Gastroesophageal sphincter (tissue), 3 donors: Measurements from ENCODE around the gene ZCCHC14.

ENCODE experiments used
- EP300 ChIP-seq: sonication (generic); formaldehyde crosslinking; IDR thresholded peaks from one replicate; pipeline ENCODE4 v1.6.1; 2017; ENCODE audit warnings: antibody characterized with exemption, mild to moderate bottlenecking
- TF ChIP-seq, protein P1 (sequence below), 4 experiments: fragments of 200-600 bp in 2 of 4; fragments of 450-650 bp in 2 of 4; sonication (generic) in 1 of 4; IDR thresholded peaks; one replicate each; pipeline ENCODE4 v1.5.1; 2017 to 2019; ENCODE audit warnings: antibody characterized with exemption in 4 of 4, mild to moderate bottlenecking in 2 of 4, moderate library complexity in 2 of 4

GRCh38 chr16:87425941-87426340, 66.9 kb downstream of the ZCCHC14 start:
- TF ChIP-seq EP300 = no peak
- TF ChIP-seq, protein P1, sequence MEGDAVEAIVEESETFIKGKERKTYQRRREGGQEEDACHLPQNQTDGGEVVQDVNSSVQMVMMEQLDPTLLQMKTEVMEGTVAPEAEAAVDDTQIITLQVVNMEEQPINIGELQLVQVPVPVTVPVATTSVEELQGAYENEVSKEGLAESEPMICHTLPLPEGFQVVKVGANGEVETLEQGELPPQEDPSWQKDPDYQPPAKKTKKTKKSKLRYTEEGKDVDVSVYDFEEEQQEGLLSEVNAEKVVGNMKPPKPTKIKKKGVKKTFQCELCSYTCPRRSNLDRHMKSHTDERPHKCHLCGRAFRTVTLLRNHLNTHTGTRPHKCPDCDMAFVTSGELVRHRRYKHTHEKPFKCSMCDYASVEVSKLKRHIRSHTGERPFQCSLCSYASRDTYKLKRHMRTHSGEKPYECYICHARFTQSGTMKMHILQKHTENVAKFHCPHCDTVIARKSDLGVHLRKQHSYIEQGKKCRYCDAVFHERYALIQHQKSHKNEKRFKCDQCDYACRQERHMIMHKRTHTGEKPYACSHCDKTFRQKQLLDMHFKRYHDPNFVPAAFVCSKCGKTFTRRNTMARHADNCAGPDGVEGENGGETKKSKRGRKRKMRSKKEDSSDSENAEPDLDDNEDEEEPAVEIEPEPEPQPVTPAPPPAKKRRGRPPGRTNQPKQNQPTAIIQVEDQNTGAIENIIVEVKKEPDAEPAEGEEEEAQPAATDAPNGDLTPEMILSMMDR (IDR thresholded peaks at IDR 0.05) = no peak
